Middle frontal gyrus (tissue), 1 donor: Measurements from ENCODE around the gene SLC26A5.
"Not testable (repeated sequence)": the region's sequence is repeated elsewhere in the genome, so short reads cannot be mapped to it uniquely, and the experiment has no call there.

Experiments used
- DNase-seq: peaks from one replicate; pipeline ENCODE4 v3.0.0-alpha.2; 2015; ENCODE audit warnings: low spot score; ENCODE audit errors: extremely low spot score

SLC26A5 gene

GRCh38 chr7:103405789-103406613, 40.0 kb downstream of the SLC26A5 start:
- not testable (repeated sequence) for DNase-seq

GRCh38 chr7:103399687-103400086, 46.3 kb downstream of the SLC26A5 start:
- DNase-seq = not testable (repeated sequence)

GRCh38 chr7:103398483-103399127, 47.4 kb downstream of the SLC26A5 start:
- DNase-seq = no peak

- DNase-seq = no peak
These were observed 49.5 kb downstream of the SLC26A5 start for GRCh38 chr7:103396471-103396870.

- DNase-seq = no peak
These were observed 50.9 kb downstream of the SLC26A5 start for GRCh38 chr7:103395071-103395470.

GRCh38 chr7:103394566-103394965, 51.4 kb downstream of the SLC26A5 start:
- no peak for DNase-seq

- no peak for DNase-seq
These were observed 54.0 kb downstream of the SLC26A5 start for GRCh38 chr7:103391976-103392375.

- DNase-seq = no peak
These were observed 54.9 kb downstream of the SLC26A5 start for GRCh38 chr7:103391150-103391549.

- no peak for DNase-seq
These were observed 56.7 kb downstream of the SLC26A5 start for GRCh38 chr7:103389263-103389662.

GRCh38 chr7:103388469-103389140, 57.4 kb downstream of the SLC26A5 start:
- no peak for DNase-seq

- no peak for DNase-seq
These were observed 58.8 kb downstream of the SLC26A5 start for GRCh38 chr7:103387242-103387641.

GRCh38 chr7:103382032-103382402, 64.0 kb downstream of the SLC26A5 start:
- no peak for DNase-seq

- no peak for DNase-seq
These were observed 64.6 kb downstream of the SLC26A5 start for GRCh38 chr7:103381280-103382031.

GRCh38 chr7:103380395-103381191, 65.4 kb downstream of the SLC26A5 start:
- DNase-seq = no peak

- DNase-seq = no peak
These were observed 66.6 kb downstream of the SLC26A5 start for GRCh38 chr7:103379270-103379975.

GRCh38 chr7:103373866-103374643, 72.0 kb downstream of the SLC26A5 start:
- no peak for DNase-seq

- no peak for DNase-seq
These were observed 76.6 kb downstream of the SLC26A5 start for GRCh38 chr7:103369432-103369831.

GRCh38 chr7:103349805-103350204, 96.2 kb downstream of the SLC26A5 start:
- no peak for DNase-seq

- no peak for DNase-seq
These were observed 97.0 kb downstream of the SLC26A5 start for GRCh38 chr7:103348959-103349358.
